Measurements from ENCODE around the gene KCNJ13. TPM values are rescaled to one million over a fixed set of nuclear protein-coding genes. Genes with fewer than 3 reads are reported as not detected.
A peak's percentile ranks its signal among the peaks of the same experiment; 100 is the strongest.

KCNJ13 gene
- total RNA-seq, 3 donors from 2014 or later (not counting 1 experiment from before 2014, with no cell fraction given) = not detected

- intact Hi-C loops (cut with micrococcal nuclease) = no loop called here
- Mint-ChIP-seq H3K4me1 (peaks cover 10 to 11% of the 10 kb centered on the region in 2 donors), H3K27me3 (ENCODE audit: low read depth in 2 of 2) (no peaks in the 10 kb centered on the region), H3K36me3 (no peaks in the 10 kb centered on the region), H3K9me3 (no peaks in the 10 kb centered on the region), H3K4me3 (no peak overlapping the region), H3K27ac (no peak overlapping the region)
- H3K27ac ChIP-seq (ENCODE audit: low read length) = no peak overlapping the region
- no peak overlapping the region for H3K4me3 ChIP-seq (ENCODE audit: low read length)
- ATAC-seq (no peak), DNase-seq (no peak)
- 89% methylated on average over 8 of the region's 9 CpGs for WGBS (ENCODE audit: insufficient coverage)
- no peaks in the 10 kb centered on the region for H3K9me3 ChIP-seq (ENCODE audit: control insufficient read depth, insufficient read depth, low read length)
- no peaks in the 10 kb centered on the region for H3K27me3 ChIP-seq (ENCODE audit: control insufficient read depth, insufficient read depth, low read length)
- peaks cover 2% of the 10 kb centered on the region for H3K4me1 ChIP-seq (ENCODE audit: control insufficient read depth, insufficient read depth, low read length)
- H3K36me3 ChIP-seq (ENCODE audit: control insufficient read depth, insufficient read depth, low read length) = peaks cover 31% of the 10 kb centered on the region
- no peak for TF ChIP-seq CTCF (IDR thresholded peaks at IDR 0.05)
These were observed 2.5 kb downstream of the KCNJ13 start for GRCh38 chr2:232773815-232774214.

GRCh38 chr2:232772531-232772930, 3.8 kb downstream of the KCNJ13 start:
- 58% methylated on average over 2 of the region's 2 CpGs for WGBS (ENCODE audit: insufficient coverage)
- intact Hi-C loops (cut with micrococcal nuclease) = no loop called here
- H3K4me1 Mint-ChIP-seq = peaks cover 10 to 11% of the 10 kb centered on the region in 2 donors
- ATAC-seq = peak in 1 of 3 donors; percentile 30
- H3K27me3 Mint-ChIP-seq (ENCODE audit: low read depth in 2 of 2) = no peaks in the 10 kb centered on the region
- no peaks in the 10 kb centered on the region for H3K36me3 Mint-ChIP-seq
- H3K9me3 ChIP-seq (ENCODE audit: control insufficient read depth, insufficient read depth, low read length) = no peaks in the 10 kb centered on the region
- peak overlapping the region in 1 of 2 donors; percentile 35 for H3K27ac Mint-ChIP-seq
- peaks cover 2% of the 10 kb centered on the region for H3K4me1 ChIP-seq (ENCODE audit: control insufficient read depth, insufficient read depth, low read length)
- no peak overlapping the region for H3K4me3 Mint-ChIP-seq
- H3K27me3 ChIP-seq (ENCODE audit: control insufficient read depth, insufficient read depth, low read length) = no peaks in the 10 kb centered on the region
- H3K36me3 ChIP-seq (ENCODE audit: control insufficient read depth, insufficient read depth, low read length) = peaks cover 33% of the 10 kb centered on the region
- DNase-seq = peak in 1 of 2 donors; percentile 19
- no peak overlapping the region for H3K4me3 ChIP-seq (ENCODE audit: low read length)
- no peak for TF ChIP-seq CTCF (IDR thresholded peaks at IDR 0.05)
- no peaks in the 10 kb centered on the region for H3K9me3 Mint-ChIP-seq
- H3K27ac ChIP-seq (ENCODE audit: low read length) = no peak overlapping the region

- WGBS (ENCODE audit: insufficient coverage) = 100% methylated on average over 1 of the region's 1 CpG
- no peaks in the 10 kb centered on the region for H3K27me3 ChIP-seq (ENCODE audit: control insufficient read depth, insufficient read depth, low read length)
- no peaks in the 10 kb centered on the region for H3K27me3 Mint-ChIP-seq (ENCODE audit: low read depth in 2 of 2)
- no peaks in the 10 kb centered on the region for H3K9me3 Mint-ChIP-seq
- no peak overlapping the region for H3K27ac ChIP-seq (ENCODE audit: low read length)
- peak overlapping the region in 1 of 2 donors; percentile 35 for H3K27ac Mint-ChIP-seq
- H3K9me3 ChIP-seq (ENCODE audit: control insufficient read depth, insufficient read depth, low read length) = no peaks in the 10 kb centered on the region
- ATAC-seq (no peak), DNase-seq (no peak)
- H3K36me3 Mint-ChIP-seq = no peaks in the 10 kb centered on the region
- peaks cover 30% of the 10 kb centered on the region for H3K36me3 ChIP-seq (ENCODE audit: control insufficient read depth, insufficient read depth, low read length)
- peaks cover 2% of the 10 kb centered on the region for H3K4me1 ChIP-seq (ENCODE audit: control insufficient read depth, insufficient read depth, low read length)
- no peak for TF ChIP-seq CTCF (IDR thresholded peaks at IDR 0.05)
- H3K4me3 ChIP-seq (ENCODE audit: low read length) = no peak overlapping the region
- no peak overlapping the region for H3K4me3 Mint-ChIP-seq
- intact Hi-C loops (cut with micrococcal nuclease) = no loop called here
- H3K4me1 Mint-ChIP-seq = peaks cover 10 to 11% of the 10 kb centered on the region in 2 donors
These were observed 4.5 kb downstream of the KCNJ13 start for GRCh38 chr2:232771870-232772269.

- no peaks in the 10 kb centered on the region for H3K27me3 ChIP-seq (ENCODE audit: control insufficient read depth, insufficient read depth, low read length)
- H3K27ac ChIP-seq (ENCODE audit: low read length) = no peak overlapping the region
- H3K9me3 ChIP-seq (ENCODE audit: control insufficient read depth, insufficient read depth, low read length) = no peaks in the 10 kb centered on the region
- H3K36me3 ChIP-seq (ENCODE audit: control insufficient read depth, insufficient read depth, low read length) = peaks cover 30% of the 10 kb centered on the region
- intact Hi-C loops (cut with micrococcal nuclease) = no loop called here
- Mint-ChIP-seq H3K27ac (no peak overlapping the region), H3K9me3 (no peaks in the 10 kb centered on the region), H3K27me3 (ENCODE audit: low read depth in 2 of 2) (no peaks in the 10 kb centered on the region), H3K4me3 (no peak overlapping the region), H3K36me3 (no peaks in the 10 kb centered on the region), H3K4me1 (peaks cover 10 to 11% of the 10 kb centered on the region in 2 donors)
- DNase-seq = no peak
- H3K4me3 ChIP-seq (ENCODE audit: low read length) = no peak overlapping the region
- TF ChIP-seq CTCF (IDR thresholded peaks at IDR 0.05) = no peak
- ATAC-seq = no peak
- peaks cover 2% of the 10 kb centered on the region for H3K4me1 ChIP-seq (ENCODE audit: control insufficient read depth, insufficient read depth, low read length)
These were observed 6.2 kb downstream of the KCNJ13 start for GRCh38 chr2:232770207-232770606.
